GM12872 (cell line): ENCODE data around the gene SBK3.

ENCODE experiments used
- CTCF ChIP-seq: IDR thresholded peaks from 3 replicates; pipeline ENCODE4 v1.5.1; 2011; ENCODE audit warnings: low read depth, mild to moderate bottlenecking, low read length, moderate library complexity; ENCODE audit not compliant: insufficient read depth

Gene SBK3

GRCh38 chr19:55586976-55587668 lies 41.8 kb upstream of the SBK3 start:
- TF ChIP-seq CTCF, result no peak

- no peak for TF ChIP-seq CTCF
Observed at GRCh38 chr19:55585658-55586339, 40.5 kb upstream of the SBK3 start.

- no peak for TF ChIP-seq CTCF
Observed at GRCh38 chr19:55584871-55585270, 39.5 kb upstream of the SBK3 start.

GRCh38 chr19:55581823-55582223 lies 36.5 kb upstream of the SBK3 start:
- TF ChIP-seq CTCF, result no peak

- TF ChIP-seq CTCF, result no peak
Observed at GRCh38 chr19:55581145-55581822, 35.9 kb upstream of the SBK3 start.

- TF ChIP-seq CTCF, result no peak
Observed at GRCh38 chr19:55580628-55581144, 35.3 kb upstream of the SBK3 start, which contains the start of gene ZNF579. TSS of gene ZNF579 (minus strand) at chr19:55580848. CDS start at chr19:55579639, 1,209 bp downstream.
